Panc1 (cell line): ENCODE measurements around the gene CCDC14. TPM values are rescaled to one million over a fixed set of nuclear protein-coding genes. Genes with fewer than 3 reads are reported as not detected.

Experiments
- ATAC-seq: fragments of 200-7000 bp; cut with Tn5 transposase; 2 replicates; pipeline ENCODE4 v1.9.1; 2020; ENCODE audit warnings: mild to moderate bottlenecking, moderate library complexity
- BruUV-seq: library from RNA; stranded (reverse); fragments of 400-500 nt; replicated peaks from 2 replicates; lab custom pipeline; 2021; lab: Mats Ljungman, UMichigan
- CTCF ChIA-PET: fragments of 300-600 bp; sonication (Branson Sonifier 250); formaldehyde crosslinking; loops from one replicate; lab custom pipeline; 2022; ENCODE audit warnings: antibody characterized with exemption; lab: Charles Lee
- POLR2A ChIA-PET: fragments of 300-600 bp; sonication (Branson Sonifier 250); formaldehyde crosslinking; loops from one replicate; lab custom pipeline; 2022; ENCODE audit warnings: antibody characterized with exemption; lab: Charles Lee
- DNase-seq: peaks from one replicate; pipeline ENCODE4 v3.0.0-alpha.2; 2010; ENCODE audit warnings: low read depth, low spot score
- H3K27ac ChIP-seq: 2 replicates; pipeline ENCODE4 v1.5.1; 2011; ENCODE audit warnings: mild to moderate bottlenecking, low read length, inconsistent platforms
- H3K27me3 ChIP-seq: fragments of 200-500 bp; sonication (Bioruptor generic); 2 replicates; pipeline ENCODE4 v1.6.0; 2014; ENCODE audit warnings: low read length, inconsistent platforms; ENCODE audit not compliant: control insufficient read depth, insufficient read depth
- H3K36me3 ChIP-seq: fragments of 200-500 bp; sonication (Bioruptor generic); 2 replicates; pipeline ENCODE4 v1.5.1; 2014; ENCODE audit warnings: inconsistent platforms, mild to moderate bottlenecking, low read length, moderate library complexity; ENCODE audit not compliant: control insufficient read depth, insufficient read depth
- H3K4me1 ChIP-seq: 2 replicates; pipeline ENCODE4 v1.5.1; 2011; ENCODE audit warnings: inconsistent platforms, mild to moderate bottlenecking, low read length, moderate library complexity; ENCODE audit not compliant: control insufficient read depth, insufficient read depth
- H3K4me3 ChIP-seq, 2 experiments: 2 replicates each; pipeline ENCODE4 v1.5.1; 2011 to 2012; ENCODE audit warnings: low read depth in 2 of 2, low read length in 2 of 2, mild to moderate bottlenecking in 2 of 2, inconsistent platforms in 1 of 2, moderate library complexity in 1 of 2
- H3K9me3 ChIP-seq: fragments of 200-500 bp; sonication (Bioruptor generic); 2 replicates; pipeline ENCODE4 v1.5.1; 2014; ENCODE audit warnings: low read depth, mild to moderate bottlenecking, inconsistent platforms, low read length, moderate library complexity; ENCODE audit not compliant: control insufficient read depth, insufficient read depth
- POLR2AphosphoS5 ChIP-seq: IDR thresholded peaks from 2 replicates; pipeline ENCODE4 v1.6.1; 2012; ENCODE audit warnings: mild to moderate bottlenecking, low read depth, low read length, moderate library complexity
- SIN3A ChIP-seq: IDR thresholded peaks from 2 replicates; pipeline ENCODE4 v1.6.1; 2012; ENCODE audit warnings: low read depth, mild to moderate bottlenecking, low read length, moderate library complexity, borderline replicate concordance; ENCODE audit not compliant: insufficient read depth
- TCF7L2 ChIP-seq: IDR thresholded peaks from 2 replicates; pipeline ENCODE4 v1.6.1; 2011; ENCODE audit warnings: mild to moderate bottlenecking, low read depth, low read length, inconsistent platforms
- in situ Hi-C: cut with HindIII; loops from 2 replicates; pipeline ENCODE4 v1.10.0; 2016; ENCODE audit warnings: low sequenced_read_pairs, low pct_unique_long_range_greater_than_20kb
- intact Hi-C: fragments of 100-400 bp; cut with micrococcal nuclease; formaldehyde crosslinking; loops from one replicate; pipeline ENCODE4 v1.10.0; 2022; ENCODE audit not compliant: unreplicated experiment
- total RNA-seq: library from RNA; stranded (reverse); gene quantifications from one replicate; pipeline ENCODE4 v1.2.1, GENCODE V29; 2021; ENCODE audit not compliant: unreplicated experiment
- TF ChIP-seq, protein P1 (sequence below), 2 experiments: IDR thresholded peaks; 2 replicates each; pipeline ENCODE4 v1.6.1; 2011 to 2012; ENCODE audit warnings: low read depth in 2 of 2, control low read depth in 1 of 2, low read length in 1 of 2, mild to moderate bottlenecking in 1 of 2, moderate library complexity in 1 of 2; ENCODE audit not compliant: insufficient read depth in 1 of 2
- TF ChIP-seq, protein P2 (sequence below): fragments of 450-650 bp; IDR thresholded peaks from 2 replicates; pipeline ENCODE4 v1.5.1; 2017; ENCODE audit warnings: mild to moderate bottlenecking

CCDC14 gene
- total RNA-seq, 1 experiment from 2014 or later: 57.7 TPM

DNA sequence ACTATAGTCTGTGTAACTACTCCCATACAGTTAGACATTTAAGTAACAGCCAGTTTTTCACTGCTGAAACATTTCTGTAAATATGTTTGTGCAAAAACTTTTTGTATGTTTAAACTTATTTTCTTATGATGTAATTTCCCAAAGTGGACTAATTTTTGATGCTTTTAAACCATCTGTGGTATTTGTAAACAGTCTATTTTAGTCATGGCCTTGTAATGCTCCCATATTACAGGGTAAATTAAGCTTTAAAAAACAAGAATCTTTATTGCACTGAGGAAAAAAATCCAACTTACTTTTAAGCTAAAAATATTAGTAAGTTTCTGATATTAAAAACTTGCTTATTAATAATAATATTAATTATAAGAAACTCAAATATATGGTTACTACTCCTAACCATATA lies 13.5 kb downstream of the CCDC14 start:
- TF ChIP-seq SIN3A (no peak), TCF7L2 (no peak), POLR2AphosphoS5 (no peak)
- TF ChIP-seq, protein P1, sequence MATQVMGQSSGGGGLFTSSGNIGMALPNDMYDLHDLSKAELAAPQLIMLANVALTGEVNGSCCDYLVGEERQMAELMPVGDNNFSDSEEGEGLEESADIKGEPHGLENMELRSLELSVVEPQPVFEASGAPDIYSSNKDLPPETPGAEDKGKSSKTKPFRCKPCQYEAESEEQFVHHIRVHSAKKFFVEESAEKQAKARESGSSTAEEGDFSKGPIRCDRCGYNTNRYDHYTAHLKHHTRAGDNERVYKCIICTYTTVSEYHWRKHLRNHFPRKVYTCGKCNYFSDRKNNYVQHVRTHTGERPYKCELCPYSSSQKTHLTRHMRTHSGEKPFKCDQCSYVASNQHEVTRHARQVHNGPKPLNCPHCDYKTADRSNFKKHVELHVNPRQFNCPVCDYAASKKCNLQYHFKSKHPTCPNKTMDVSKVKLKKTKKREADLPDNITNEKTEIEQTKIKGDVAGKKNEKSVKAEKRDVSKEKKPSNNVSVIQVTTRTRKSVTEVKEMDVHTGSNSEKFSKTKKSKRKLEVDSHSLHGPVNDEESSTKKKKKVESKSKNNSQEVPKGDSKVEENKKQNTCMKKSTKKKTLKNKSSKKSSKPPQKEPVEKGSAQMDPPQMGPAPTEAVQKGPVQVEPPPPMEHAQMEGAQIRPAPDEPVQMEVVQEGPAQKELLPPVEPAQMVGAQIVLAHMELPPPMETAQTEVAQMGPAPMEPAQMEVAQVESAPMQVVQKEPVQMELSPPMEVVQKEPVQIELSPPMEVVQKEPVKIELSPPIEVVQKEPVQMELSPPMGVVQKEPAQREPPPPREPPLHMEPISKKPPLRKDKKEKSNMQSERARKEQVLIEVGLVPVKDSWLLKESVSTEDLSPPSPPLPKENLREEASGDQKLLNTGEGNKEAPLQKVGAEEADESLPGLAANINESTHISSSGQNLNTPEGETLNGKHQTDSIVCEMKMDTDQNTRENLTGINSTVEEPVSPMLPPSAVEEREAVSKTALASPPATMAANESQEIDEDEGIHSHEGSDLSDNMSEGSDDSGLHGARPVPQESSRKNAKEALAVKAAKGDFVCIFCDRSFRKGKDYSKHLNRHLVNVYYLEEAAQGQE (IDR thresholded peaks at IDR 0.05; ENCODE audit: insufficient read depth in 1 of 2, low read depth in 2 of 2, low read length in 1 of 2): no peak
- TF ChIP-seq, protein P2, sequence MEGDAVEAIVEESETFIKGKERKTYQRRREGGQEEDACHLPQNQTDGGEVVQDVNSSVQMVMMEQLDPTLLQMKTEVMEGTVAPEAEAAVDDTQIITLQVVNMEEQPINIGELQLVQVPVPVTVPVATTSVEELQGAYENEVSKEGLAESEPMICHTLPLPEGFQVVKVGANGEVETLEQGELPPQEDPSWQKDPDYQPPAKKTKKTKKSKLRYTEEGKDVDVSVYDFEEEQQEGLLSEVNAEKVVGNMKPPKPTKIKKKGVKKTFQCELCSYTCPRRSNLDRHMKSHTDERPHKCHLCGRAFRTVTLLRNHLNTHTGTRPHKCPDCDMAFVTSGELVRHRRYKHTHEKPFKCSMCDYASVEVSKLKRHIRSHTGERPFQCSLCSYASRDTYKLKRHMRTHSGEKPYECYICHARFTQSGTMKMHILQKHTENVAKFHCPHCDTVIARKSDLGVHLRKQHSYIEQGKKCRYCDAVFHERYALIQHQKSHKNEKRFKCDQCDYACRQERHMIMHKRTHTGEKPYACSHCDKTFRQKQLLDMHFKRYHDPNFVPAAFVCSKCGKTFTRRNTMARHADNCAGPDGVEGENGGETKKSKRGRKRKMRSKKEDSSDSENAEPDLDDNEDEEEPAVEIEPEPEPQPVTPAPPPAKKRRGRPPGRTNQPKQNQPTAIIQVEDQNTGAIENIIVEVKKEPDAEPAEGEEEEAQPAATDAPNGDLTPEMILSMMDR: no peak
- BruUV-seq: no TSS peak
- Histone ChIP-seq H3K36me3 (peaks cover 28% of the 10 kb centered on the region), H3K4me1 (no peaks in the 10 kb centered on the region), H3K4me3 (no peak overlapping the region), H3K27ac (no peak overlapping the region), H3K9me3 (no peaks in the 10 kb centered on the region), H3K27me3 (no peaks in the 10 kb centered on the region)
- ChIA-PET POLR2A (interaction anchor here (0.6 kb wide), 1 partner anchor 223 kb away, joined by 10 read pairs; no protein-coding TSS in a partner anchor), CTCF (no interaction called here)
- ATAC-seq (no peak), DNase-seq (no peak)
- intact Hi-C loops: no loop called here
- in situ Hi-C loops: no loop called here

DNA sequence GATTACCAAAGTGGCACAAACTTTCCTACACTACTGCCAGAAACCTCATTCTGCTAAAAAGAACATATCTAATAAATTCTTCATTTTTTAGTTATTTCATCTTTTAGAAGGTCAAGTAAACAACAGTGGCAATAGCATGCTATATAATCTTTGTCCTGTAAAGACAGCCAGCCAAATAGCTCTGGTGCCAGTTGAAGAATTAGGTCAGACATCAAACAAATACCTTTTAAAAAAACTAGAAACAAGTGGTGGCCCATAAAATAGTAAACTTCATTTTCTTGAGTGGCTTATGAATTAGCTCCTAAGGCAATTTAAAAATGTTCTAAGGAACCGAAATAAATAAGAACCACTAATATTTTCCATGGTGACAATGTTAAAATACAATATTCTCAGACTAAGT lies 19.5 kb downstream of the CCDC14 start:
- intact Hi-C loops (no loop called here), in situ Hi-C loops (no loop called here)
- Histone ChIP-seq H3K36me3 (peaks cover 33% of the 10 kb centered on the region), H3K27me3 (no peaks in the 10 kb centered on the region), H3K4me3 (no peak overlapping the region), H3K27ac (no peak overlapping the region), H3K9me3 (no peaks in the 10 kb centered on the region), H3K4me1 (no peaks in the 10 kb centered on the region)
- no peak for ATAC-seq
- TF ChIP-seq, protein P2: no peak
- TF ChIP-seq, protein P1 (IDR thresholded peaks at IDR 0.05; ENCODE audit: insufficient read depth in 1 of 2, low read depth in 2 of 2, low read length in 1 of 2): no peak
- no peak for TF ChIP-seq SIN3A
- no peak for TF ChIP-seq TCF7L2
- TF ChIP-seq POLR2AphosphoS5: no peak
- no peak for DNase-seq
- CTCF ChIA-PET: no interaction called here
- no TSS peak for BruUV-seq
- POLR2A ChIA-PET: no interaction called here
